OCI-LY7 (cell line): ENCODE results near the gene IDE. TPM values are rescaled to one million over a fixed set of nuclear protein-coding genes. Genes with fewer than 3 reads are reported as not detected.

Source experiments
- BruUV-seq: library from RNA; stranded (reverse); fragments of 400-500 nt; replicated peaks from 2 replicates; lab custom pipeline; 2021; lab: Mats Ljungman, UMichigan
- CTCF ChIA-PET: fragments of 300-600 bp; sonication (Branson Sonifier 250); formaldehyde crosslinking; loops from one replicate; lab custom pipeline; 2022; ENCODE audit warnings: antibody characterized with exemption; ENCODE audit not compliant: unreplicated experiment; lab: Charles Lee
- POLR2A ChIA-PET: fragments of 300-600 bp; sonication (Branson Sonifier 250); formaldehyde crosslinking; loops from one replicate; lab custom pipeline; 2022; ENCODE audit warnings: antibody characterized with exemption; lab: Charles Lee
- DNase-seq: peaks from one replicate; pipeline ENCODE4 v3.0.0-alpha.2; 2015; ENCODE audit warnings: low spot score
- H2AFZ ChIP-seq: fragments of 200-600 bp; sonication (generic), shearing (Covaris generic); 2 replicates; pipeline ENCODE4 v1.6.1; 2014; ENCODE audit warnings: mild to moderate bottlenecking, antibody characterized with exemption, low read length, moderate library complexity
- H3K27ac ChIP-seq: fragments of 200-600 bp; sonication (generic); 2 replicates; pipeline ENCODE4 v1.5.1; 2014; ENCODE audit warnings: mixed run types, low read depth, mild to moderate bottlenecking, moderate library complexity, low read length, inconsistent platforms; ENCODE audit not compliant: poor library complexity, severe bottlenecking
- H3K36me3 ChIP-seq: fragments of 200-600 bp; sonication (generic); 2 replicates; pipeline ENCODE4 v1.6.1; 2014; ENCODE audit warnings: mild to moderate bottlenecking, antibody characterized with exemption, low read length, moderate library complexity, mixed read lengths; ENCODE audit not compliant: insufficient read depth
- H3K4me1 ChIP-seq: fragments of 200-600 bp; sonication (generic); 2 replicates; pipeline ENCODE4 v1.5.1; 2014; ENCODE audit warnings: mild to moderate bottlenecking, low read length; ENCODE audit not compliant: insufficient read depth, poor library complexity, severe bottlenecking
- H3K4me2 ChIP-seq: fragments of 200-600 bp; sonication (generic); 2 replicates; pipeline ENCODE4 v1.6.1; 2014; ENCODE audit warnings: mild to moderate bottlenecking, low read length
- H3K4me3 ChIP-seq: fragments of 200-600 bp; sonication (generic); 2 replicates; pipeline ENCODE4 v1.5.1; 2014; ENCODE audit warnings: mild to moderate bottlenecking, low read depth, low read length; ENCODE audit not compliant: poor library complexity, severe bottlenecking
- H3K79me2 ChIP-seq: fragments of 200-600 bp; sonication (generic); 2 replicates; pipeline ENCODE4 v1.6.1; 2016; ENCODE audit warnings: low read depth, mild to moderate bottlenecking, low read length, moderate library complexity, mixed read lengths; ENCODE audit not compliant: insufficient read depth
- H3K9me2 ChIP-seq: fragments of 200-600 bp; sonication (generic); 2 replicates; pipeline ENCODE4 v1.6.1; 2016; ENCODE audit warnings: mild to moderate bottlenecking, low read length, mixed read lengths; ENCODE audit not compliant: insufficient read depth
- H3K9me3 ChIP-seq: fragments of 200-600 bp; sonication (generic); 2 replicates; pipeline ENCODE4 v1.6.1; 2014; ENCODE audit warnings: mild to moderate bottlenecking, mixed run types, low read length, mixed read lengths
- H4K20me1 ChIP-seq: fragments of 200-600 bp; sonication (generic); 2 replicates; pipeline ENCODE4 v1.6.1; 2014; ENCODE audit warnings: mild to moderate bottlenecking, antibody characterized with exemption, low read length, moderate library complexity, mixed read lengths; ENCODE audit not compliant: insufficient read depth
- CTCF ChIP-seq: fragments of 200-600 bp; sonication (generic); conservative IDR thresholded peaks from 2 replicates; pipeline ENCODE4 v1.5.1; 2014; ENCODE audit warnings: mild to moderate bottlenecking, antibody characterized with exemption, low read length, moderate library complexity, mixed read lengths
- EZH2phosphoT487 ChIP-seq: fragments of 200-600 bp; sonication (generic); IDR thresholded peaks from 2 replicates; pipeline ENCODE4 v1.6.1; 2018; ENCODE audit warnings: low read depth, borderline replicate concordance, mild to moderate bottlenecking, mixed run types, antibody characterized with exemption, low read length, moderate library complexity, mixed read lengths
- intact Hi-C: fragments of 100-400 bp; cut with micrococcal nuclease; formaldehyde crosslinking; loops from one replicate; pipeline ENCODE4 v1.10.0; 2022; ENCODE audit not compliant: unreplicated experiment
- total RNA-seq, 2 experiments: library from RNA; depleted of rRNA in 1 of 2; stranded (reverse); fragments of >200 nt in 1 of 2; shearing (Covaris generic) in 1 of 2; gene quantifications; 2 replicates each; pipeline ENCODE4 v1.2.3, GENCODE V29; 2014 to 2022

The IDE gene
- total RNA-seq, 2 experiments from 2014 or later: 14.2 to 42.4 TPM

- Histone ChIP-seq H3K4me1 (peaks cover 44% of the 10 kb centered on the region), H3K79me2 (peaks cover 60% of the 10 kb centered on the region), H2AFZ (peak overlapping the region; percentile 93; the same call in 1 of the 2 replicates), H3K27ac (peak overlapping the region; percentile 93), H3K9me3 (peaks cover 6% of the 10 kb centered on the region; the same call in 1 of the 2 replicates), H3K9me2 (no peaks in the 10 kb centered on the region), H4K20me1 (peaks cover 28% of the 10 kb centered on the region; the same call in 1 of the 2 replicates), H3K4me2 (peak overlapping the region; percentile 67), H3K36me3 (peaks cover 51% of the 10 kb centered on the region), H3K4me3 (peak overlapping the region; percentile 96)
- TF ChIP-seq CTCF (0 out of 2 replicates have a peak, but pooled peaks have one; percentile 5), EZH2phosphoT487 (no peak)
- intact Hi-C loops: loop anchor here (1.0 to 2.0 kb wide), 2 partner anchors 162 to 255 kb away; partner anchors contain the start of gene EXOC6
- CTCF ChIA-PET: no interaction called here
- POLR2A ChIA-PET: no interaction called here
- DNase-seq: peak; percentile 45
- TSS peak; percentile 61 for BruUV-seq
Measured at GRCh38 chr10:92593619-92594588, 20.0 kb upstream of the IDE start.

- Histone ChIP-seq H2AFZ (peak within 1 kb of the TSS; percentile 93), H3K4me2 (peak within 1 kb of the TSS; percentile 91), H3K27ac (peak within 1 kb of the TSS; percentile 93), H3K36me3 (peaks cover 42% of the 10 kb centered on the region), H4K20me1 (peaks cover 23% of the 10 kb centered on the region; the same call in 1 of the 2 replicates), H3K9me2 (no peaks in the 10 kb centered on the region), H3K79me2 (peaks cover 50% of the 10 kb centered on the region), H3K4me3 (peak within 1 kb of the TSS; percentile 96), H3K4me1 (peaks cover 40% of the 10 kb centered on the region), H3K9me3 (peaks cover under 1% of the 10 kb centered on the region; the same call in 1 of the 2 replicates)
- TF ChIP-seq CTCF (peak; percentile 36; the same call in 1 of the 2 replicates), EZH2phosphoT487 (no peak)
- ChIA-PET POLR2A (interaction anchor here (0.6 to 3.5 kb wide), 7 partner anchors 8 to 282 kb away, joined by 3 to 32 read pairs (median 3); partner anchors contain the start of genes EXOC6 and IDE), CTCF (no interaction called here)
- DNase-seq: peak; percentile 99
- no TSS peak for BruUV-seq
- intact Hi-C loops: loop anchor here (1.0 to 2.0 kb wide), 2 partner anchors 163 to 256 kb away; partner anchors contain the start of gene EXOC6
Measured at GRCh38 chr10:92592761-92593618, 19.1 kb upstream of the IDE start, which contains the start of gene KIF11. KIF11 (plus strand) TSS chr10:92593130; CDS start chr10:92593376, 246 bp downstream.
